ENCODE results near the gene EFNA2. TPM values are rescaled to one million over a fixed set of nuclear protein-coding genes. Genes with fewer than 3 reads are reported as not detected.

Gene EFNA2
- polyA plus RNA-seq, 1 of the 3 experiments (the other 2 are of a cell fraction), result 1.1 TPM

- TF ChIP-seq NRF1 (IDR thresholded peaks at IDR 0.05; ENCODE audit: low read depth, low read length) (peak; percentile 68), RXRA (IDR thresholded peaks at IDR 0.05; ENCODE audit: borderline replicate concordance, low read depth) (no peak), NFIC (IDR thresholded peaks at IDR 0.05; ENCODE audit: borderline replicate concordance) (no peak), RAD21 (IDR thresholded peaks at IDR 0.05; ENCODE audit: low read length) (no peak), CTCF (IDR thresholded peaks at IDR 0.05) (no peak), TCF12 (IDR thresholded peaks at IDR 0.05) (no peak), GATA2 (CRISPR knock-in tag; IDR thresholded peaks at IDR 0.05) (no peak), GABPA (IDR thresholded peaks at IDR 0.05; ENCODE audit: low read depth) (peak; percentile 35; the same call in 1 of the 2 replicates), FOXJ3 (CRISPR knock-in tag; IDR thresholded peaks at IDR 0.05) (no peak), JUND (IDR thresholded peaks at IDR 0.05) (no peak), MAX (IDR thresholded peaks at IDR 0.05; ENCODE audit: low read depth) (no peak; the same call in 1 of the 2 replicates), FOXM1 (IDR thresholded peaks at IDR 0.05; ENCODE audit: low read depth) (no peak), POLR2AphosphoS5 (IDR thresholded peaks at IDR 0.05; ENCODE audit: low read depth, low read length) (peak; percentile 7; the same call in 1 of the 2 replicates), ZBTB33 (IDR thresholded peaks at IDR 0.05; ENCODE audit: borderline replicate concordance, low read depth) (no peak), IRF3 (IDR thresholded peaks at IDR 0.05; ENCODE audit: low read depth, low read length) (no peak), TAF1 (IDR thresholded peaks at IDR 0.05; ENCODE audit: borderline replicate concordance, low read depth, low read length) (peak; percentile 4; the same call in 1 of the 2 replicates), MXI1 (IDR thresholded peaks at IDR 0.05; ENCODE audit: low read depth, low read length) (peak; percentile 78; the same call in 1 of the 2 replicates)
Observed at GRCh38 chr19:1241417-1242095, 44.1 kb upstream of the EFNA2 start, which contains the start of gene ATP5F1D (continued).

Measured in SK-N-SH (cell line).